H1 (cell line): ENCODE results near the gene ANKS1B. TPM values are rescaled to one million over a fixed set of nuclear protein-coding genes. Genes with fewer than 3 reads are reported as not detected.

Source experiments
- TBP ChIP-seq: IDR thresholded peaks from 2 replicates; pipeline ENCODE4 v1.6.1; 2011; ENCODE audit warnings: low read depth, low read length, improper control_type of control experiment
- polyA plus RNA-seq, 7 experiments: library from polyadenylated mRNA; depleted of rRNA in 3 of 7; stranded (reverse) in 5 of 7; unstranded in 2 of 7; fragments of >200 nt in 5 of 7; fragments of 200-250 nt in 2 of 7; gene quantifications; 1 replicate in 5 of 7; 2 replicates in 1 of 7; 4 replicates in 1 of 7; pipeline versions ENCODE4 v1.2.1 to v1.2.3, GENCODE V29; 2011 to 2013; ENCODE audit warnings: missing spikeins in 2 of 7, mixed read lengths in 2 of 7
- total RNA-seq: library from RNA; stranded (reverse); fragmentation: NEBNext Ultra II Directional; extraction: Animal tissue kit (Norgen Biotek cat#: 25700); gene quantifications from 2 replicates; pipeline ENCODE4 v1.2.1, GENCODE V29; 2021

The ANKS1B gene
- total and polyA plus RNA-seq, 2 of the 8 experiments (the other 6 are each of a cell fraction or from before 2014, with no cell fraction given): 2.7 to 6.1 TPM

DNA sequence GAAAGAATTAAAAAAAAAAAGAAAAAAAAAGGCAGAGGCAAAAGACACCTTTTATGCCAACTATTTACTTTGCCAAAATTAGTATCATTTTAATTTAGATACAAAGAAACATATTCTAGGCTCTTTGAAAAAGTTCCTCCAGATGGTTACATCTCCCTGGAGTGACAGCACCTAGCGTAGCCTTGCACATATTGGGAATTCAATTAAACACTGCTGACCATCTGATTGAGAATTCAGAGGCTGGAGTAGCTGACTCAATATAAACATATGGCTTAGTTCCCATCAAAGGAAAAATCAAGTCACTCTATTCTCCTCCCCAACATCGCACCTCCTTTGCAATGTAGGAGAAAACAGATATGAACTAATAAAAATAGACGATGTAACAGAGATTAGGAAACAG is 36.4 kb downstream of the ANKS1B start (continued):
- no peak for TF ChIP-seq TBP
